GM12891 (cell line): ENCODE data around the gene ECI1.

Experiments used
- POLR2AphosphoS5 ChIP-seq: IDR thresholded peaks from 2 replicates; pipeline ENCODE4 v1.6.1; 2011; ENCODE audit warnings: low read depth, low read length, control low read depth
- TAF1 ChIP-seq: IDR thresholded peaks from 2 replicates; pipeline ENCODE4 v1.6.1; 2011; ENCODE audit warnings: low read depth, low read length, control low read depth

- TF ChIP-seq TAF1 (no peak), POLR2AphosphoS5 (no peak)
Observed at GRCh38 chr16:2231016-2231931, 20.1 kb downstream of the ECI1 start.
